Activated T-helper 1 cell treated with anti-CD3 and anti-CD28 coated beads, Interleukin-12 subunit alpha, Interleukin-12 subunit beta, Interleukin-2, Interleukin-4 antibody, amounts not matched to agents 30 ng/mL and 10 ng/mL and 1 ng/mL, durations not matched to agents 14 hours and 24 hours and 36 hours (primary cell): ENCODE results near the gene IFT172. TPM values are rescaled to one million over a fixed set of nuclear protein-coding genes. Genes with fewer than 3 reads are reported as not detected.
"Not testable (repeated sequence)": the region's sequence is repeated elsewhere in the genome, so short reads cannot be mapped to it uniquely, and the experiment has no call there.

Experiments
- DNase-seq: peaks from one replicate; pipeline ENCODE4 v3.0.0; 2021; ENCODE audit warnings: low spot score
- H3K27ac Mint-ChIP-seq: one replicate; pipeline ENCODE4 v1.8.0; 2021; ENCODE audit warnings: mild to moderate bottlenecking, mixed read lengths
- H3K27me3 Mint-ChIP-seq: one replicate; pipeline ENCODE4 v1.8.0; 2022; ENCODE audit warnings: mild to moderate bottlenecking, moderate library complexity, mixed read lengths; ENCODE audit not compliant: insufficient read depth
- H3K36me3 Mint-ChIP-seq: one replicate; pipeline ENCODE4 v1.8.0; 2021; ENCODE audit warnings: low read depth, mixed read lengths
- H3K4me1 Mint-ChIP-seq: one replicate; pipeline ENCODE4 v1.8.0; 2021; ENCODE audit warnings: low read depth, mixed read lengths
- H3K4me3 Mint-ChIP-seq: one replicate; pipeline ENCODE4 v1.8.0; 2021; ENCODE audit warnings: mild to moderate bottlenecking, moderate library complexity, mixed read lengths
- H3K9me3 Mint-ChIP-seq: one replicate; pipeline ENCODE4 v1.8.0; 2021; ENCODE audit warnings: mixed read lengths
- intact Hi-C: fragments of 100-400 bp; cut with micrococcal nuclease; formaldehyde crosslinking; loops from one replicate; pipeline ENCODE4 v1.15.1; 2024
- total RNA-seq: library from RNA; stranded (reverse); gene quantifications from 2 replicates; pipeline ENCODE4 v1.2.3, GENCODE V29; 2022

IFT172 gene
- total RNA-seq, 1 donor from 2014 or later = 13.5 TPM

- H3K4me3 Mint-ChIP-seq = peak overlapping the region; percentile 80
- no peaks in the 10 kb centered on the region for H3K9me3 Mint-ChIP-seq
- H3K27ac Mint-ChIP-seq = peak overlapping the region; percentile 93
- peaks cover 43% of the 10 kb centered on the region for H3K4me1 Mint-ChIP-seq
- intact Hi-C loops = loop anchor here (2.0 kb wide), 1 partner anchor 109 kb away; the partner anchor contains the start of gene MPV17
- peak; percentile 32 for DNase-seq
- H3K36me3 Mint-ChIP-seq = peaks cover 38% of the 10 kb centered on the region
- no peaks in the 10 kb centered on the region for H3K27me3 Mint-ChIP-seq
Measured at GRCh38 chr2:27431395-27431794, 58.1 kb downstream of the IFT172 start.

GRCh38 chr2:27428978-27429541 is 60.5 kb downstream of the IFT172 start:
- no peaks in the 10 kb centered on the region for H3K9me3 Mint-ChIP-seq
- intact Hi-C loops = loop anchor here (1.0 to 5.0 kb wide), 10 partner anchors 20 to 357 kb away; partner anchors contain the start of genes CCDC121, EIF2B4, GPN1 and GTF3C2
- H3K4me1 Mint-ChIP-seq = peaks cover 43% of the 10 kb centered on the region
- H3K4me3 Mint-ChIP-seq = peak overlapping the region; percentile 97
- no peaks in the 10 kb centered on the region for H3K27me3 Mint-ChIP-seq
- H3K27ac Mint-ChIP-seq = peak overlapping the region; percentile 97
- peaks cover 16% of the 10 kb centered on the region for H3K36me3 Mint-ChIP-seq
- DNase-seq = peak; percentile 76

- DNase-seq = peak; percentile 93
- Mint-ChIP-seq H3K36me3 (peaks cover 10% of the 10 kb centered on the region), H3K4me1 (peaks cover 37% of the 10 kb centered on the region), H3K27ac (peak within 1 kb of the TSS; percentile 97), H3K9me3 (no peaks in the 10 kb centered on the region), H3K27me3 (no peaks in the 10 kb centered on the region), H3K4me3 (peak within 1 kb of the TSS; percentile 97)
- intact Hi-C loops = loop anchor here (1.0 to 5.0 kb wide), 10 partner anchors 19 to 356 kb away; partner anchors contain the start of genes CCDC121, EIF2B4, GPN1 and GTF3C2
Measured at GRCh38 chr2:27428213-27428977, 61.1 kb downstream of the IFT172 start, which contains the start of gene NRBP1. NRBP1 (plus strand) TSS chr2:27428631; CDS start chr2:27433274, 4,643 bp downstream.

- Mint-ChIP-seq H3K4me1 (peaks cover 32% of the 10 kb centered on the region), H3K27me3 (no peaks in the 10 kb centered on the region)
- intact Hi-C loops = loop anchor here (1.0 to 5.0 kb wide), 10 partner anchors 19 to 356 kb away; partner anchors contain the start of genes CCDC121, EIF2B4, GPN1 and GTF3C2
Measured at GRCh38 chr2:27427863-27428212, 61.7 kb downstream of the IFT172 start.

GRCh38 chr2:27425039-27425438 is 64.5 kb downstream of the IFT172 start:
- not testable (repeated sequence) for H3K9me3 Mint-ChIP-seq, H3K36me3 Mint-ChIP-seq, H3K27me3 Mint-ChIP-seq, H3K27ac Mint-ChIP-seq, H3K4me3 Mint-ChIP-seq, DNase-seq
- intact Hi-C loops = loop anchor here (5.0 kb wide), 1 partner anchor 353 kb away; the partner anchor contains the start of gene OST4
- H3K4me1 Mint-ChIP-seq = peaks cover 17% of the 10 kb centered on the region

More at GRCh38 chr2:27427863-27428212, 61.7 kb downstream of the IFT172 start:
- peak overlapping the region; percentile 97 for H3K4me3 Mint-ChIP-seq
- DNase-seq = no peak
- peaks cover 6% of the 10 kb centered on the region for H3K36me3 Mint-ChIP-seq
- no peaks in the 10 kb centered on the region for H3K9me3 Mint-ChIP-seq
- H3K27ac Mint-ChIP-seq = peak overlapping the region; percentile 97

- peaks cover 4% of the 10 kb centered on the region for H3K27me3 Mint-ChIP-seq
- no peak overlapping the region for H3K27ac Mint-ChIP-seq
- no peak overlapping the region for H3K4me3 Mint-ChIP-seq
- intact Hi-C loops = no loop called here
- H3K4me1 Mint-ChIP-seq = peaks cover 6% of the 10 kb centered on the region
- no peaks in the 10 kb centered on the region for H3K9me3 Mint-ChIP-seq
- no peaks in the 10 kb centered on the region for H3K36me3 Mint-ChIP-seq
- DNase-seq = no peak
Measured at GRCh38 chr2:27422958-27423357, 66.6 kb downstream of the IFT172 start.

- no peak for DNase-seq
- Mint-ChIP-seq H3K4me3 (no peak overlapping the region), H3K36me3 (no peaks in the 10 kb centered on the region), H3K4me1 (no peaks in the 10 kb centered on the region), H3K27me3 (peaks cover 4% of the 10 kb centered on the region), H3K27ac (no peak overlapping the region), H3K9me3 (no peaks in the 10 kb centered on the region)
- intact Hi-C loops = no loop called here
Measured at GRCh38 chr2:27421660-27422250, 67.8 kb downstream of the IFT172 start.

GRCh38 chr2:27420996-27421395 is 68.5 kb downstream of the IFT172 start:
- no peak overlapping the region for H3K4me3 Mint-ChIP-seq

GRCh38 chr2:27416151-27416550 is 73.4 kb downstream of the IFT172 start:
- Mint-ChIP-seq H3K9me3 (no peaks in the 10 kb centered on the region), H3K36me3 (no peaks in the 10 kb centered on the region), H3K27me3 (peaks cover 6% of the 10 kb centered on the region), H3K4me3 (no peak overlapping the region), H3K4me1 (no peaks in the 10 kb centered on the region), H3K27ac (no peak overlapping the region)
- DNase-seq = no peak
- intact Hi-C loops = no loop called here

More at GRCh38 chr2:27420996-27421395, 68.5 kb downstream of the IFT172 start:
- intact Hi-C loops = no loop called here
- H3K27me3 Mint-ChIP-seq = peaks cover 4% of the 10 kb centered on the region
- no peaks in the 10 kb centered on the region for H3K9me3 Mint-ChIP-seq
- no peak for DNase-seq
- H3K36me3 Mint-ChIP-seq = no peaks in the 10 kb centered on the region
- no peaks in the 10 kb centered on the region for H3K4me1 Mint-ChIP-seq
- no peak overlapping the region for H3K27ac Mint-ChIP-seq

- no peak for DNase-seq
- Mint-ChIP-seq H3K36me3 (peaks cover 3% of the 10 kb centered on the region), H3K4me1 (peaks cover 16% of the 10 kb centered on the region), H3K4me3 (no peak overlapping the region), H3K27ac (no peak overlapping the region), H3K9me3 (no peaks in the 10 kb centered on the region), H3K27me3 (peaks cover 2% of the 10 kb centered on the region)
- intact Hi-C loops = no loop called here
Measured at GRCh38 chr2:27412419-27413152, 77.0 kb downstream of the IFT172 start.

- DNase-seq = peak; percentile 95
- peaks cover 2% of the 10 kb centered on the region for H3K27me3 Mint-ChIP-seq
- intact Hi-C loops = loop anchor here (1.0 to 10.0 kb wide), 8 partner anchors 19 to 220 kb away; partner anchors contain the start of genes ATRAID, CAD, CCDC121 and EIF2B4
- H3K27ac Mint-ChIP-seq = peak within 1 kb of the TSS; percentile 89
- peaks cover 29% of the 10 kb centered on the region for H3K4me1 Mint-ChIP-seq
- H3K9me3 Mint-ChIP-seq = no peaks in the 10 kb centered on the region
- peaks cover 13% of the 10 kb centered on the region for H3K36me3 Mint-ChIP-seq
- H3K4me3 Mint-ChIP-seq = peak within 1 kb of the TSS; percentile 90
Measured at GRCh38 chr2:27409321-27410073, 80.0 kb downstream of the IFT172 start, which contains the start of gene PPM1G. PPM1G (minus strand) TSS chr2:27409591; CDS start chr2:27409422, 169 bp downstream.
